MM.1S (cell line): ENCODE results near the gene FRMD1.

Experiments used
- DNase-seq: peaks from one replicate; pipeline ENCODE4 v3.0.0-alpha.2; 2015
- H2AFZ ChIP-seq: fragments of 300-600 bp; sonication (generic); 2 replicates; pipeline ENCODE4 v1.6.0; 2016; ENCODE audit warnings: antibody characterized with exemption, low read length
- H3F3A ChIP-seq: fragments of 300-600 bp; sonication (generic); 2 replicates; pipeline ENCODE4 v1.6.1; 2016; ENCODE audit warnings: mild to moderate bottlenecking, antibody characterized with exemption, low read length, moderate library complexity, mixed read lengths; ENCODE audit not compliant: insufficient read depth
- H3K27ac ChIP-seq: fragments of 300-600 bp; sonication (generic); 2 replicates; pipeline ENCODE4 v1.5.1; 2016; ENCODE audit warnings: mild to moderate bottlenecking, low read length
- H3K27me3 ChIP-seq: fragments of 300-600 bp; sonication (generic); replicated peaks from 2 replicates; pipeline ENCODE4 v1.6.0; 2016; ENCODE audit warnings: low read length; ENCODE audit not compliant: insufficient read depth
- H3K36me3 ChIP-seq: fragments of 300-600 bp; sonication (generic); replicated peaks from 2 replicates; pipeline ENCODE4 v1.6.1; 2016; ENCODE audit warnings: mild to moderate bottlenecking, low read length, mixed read lengths; ENCODE audit not compliant: insufficient read depth
- H3K4me1 ChIP-seq: fragments of 300-600 bp; sonication (generic); 2 replicates; pipeline ENCODE4 v1.6.1; 2016; ENCODE audit warnings: low read length, mixed read lengths
- H3K4me2 ChIP-seq: fragments of 300-600 bp; sonication (generic); 2 replicates; pipeline ENCODE4 v1.6.0; 2016; ENCODE audit warnings: low read depth, low read length
- H3K4me3 ChIP-seq: fragments of 300-600 bp; sonication (generic); 2 replicates; pipeline ENCODE4 v1.5.1; 2016; ENCODE audit warnings: low read length, mixed read lengths
- H3K79me2 ChIP-seq: fragments of 300-600 bp; sonication (generic); 2 replicates; pipeline ENCODE4 v1.6.1; 2016; ENCODE audit warnings: mixed run types, low read length, mixed read lengths
- H3K9ac ChIP-seq: fragments of 300-600 bp; sonication (generic); 2 replicates; pipeline ENCODE4 v1.6.1; 2016; ENCODE audit warnings: low read length, mixed read lengths
- H3K9me2 ChIP-seq: fragments of 300-600 bp; sonication (generic); replicated peaks from 2 replicates; pipeline ENCODE4 v1.6.1; 2016; ENCODE audit warnings: mild to moderate bottlenecking, low read length, mixed read lengths; ENCODE audit not compliant: insufficient read depth
- H3K9me3 ChIP-seq: fragments of 300-600 bp; sonication (generic); replicated peaks from 2 replicates; pipeline ENCODE4 v1.6.1; 2016; ENCODE audit warnings: mild to moderate bottlenecking, low read length, mixed read lengths; ENCODE audit not compliant: insufficient read depth
- H4K20me1 ChIP-seq: fragments of 300-600 bp; sonication (generic); 2 replicates; pipeline ENCODE4 v1.6.1; 2016; ENCODE audit warnings: mild to moderate bottlenecking, low read length, moderate library complexity, mixed read lengths; ENCODE audit not compliant: insufficient read depth
- CTCF ChIP-seq: fragments of 300-600 bp; sonication (generic); IDR thresholded peaks from 2 replicates; pipeline ENCODE4 v1.5.1; 2016; ENCODE audit warnings: antibody characterized with exemption, low read length, mixed read lengths
- EZH2 ChIP-seq: fragments of 300-600 bp; sonication (generic); optimal IDR thresholded peaks from 2 replicates; pipeline ENCODE3; 2017; ENCODE audit warnings: low read depth, mild to moderate bottlenecking, antibody characterized with exemption, low read length, mixed read lengths
- EZH2phosphoT487 ChIP-seq: fragments of 300-600 bp; sonication (generic); IDR thresholded peaks from 2 replicates; pipeline ENCODE4 v1.6.1; 2018; ENCODE audit warnings: antibody characterized with exemption, low read length

FRMD1 gene

GRCh38 chr6:168109171-168109570 is 30.2 kb upstream of the FRMD1 start:
- DNase-seq, result no peak
- H2AFZ ChIP-seq, result no peak overlapping the region

GRCh38 chr6:168107191-168107983 is 28.4 kb upstream of the FRMD1 start:
- DNase-seq, result no peak
- no peaks in the 10 kb centered on the region for H3K4me1 ChIP-seq
- H3K4me2 ChIP-seq, result no peak overlapping the region
- no peaks in the 10 kb centered on the region for H3K79me2 ChIP-seq
- H3K27ac ChIP-seq, result no peak overlapping the region
- H3K9me3 ChIP-seq, result no peaks in the 10 kb centered on the region
- H4K20me1 ChIP-seq, result no peaks in the 10 kb centered on the region
- no peaks in the 10 kb centered on the region for H3K9me2 ChIP-seq
- H3K36me3 ChIP-seq, result no peaks in the 10 kb centered on the region
- TF ChIP-seq EZH2 (no peak), CTCF (no peak), EZH2phosphoT487 (no peak)
- no peak overlapping the region for H3K9ac ChIP-seq
- H3K4me3 ChIP-seq, result no peak overlapping the region
- H3K27me3 ChIP-seq, result 0 out of 2 replicates have a peak, but pooled peaks cover under 1% of the 10 kb centered on the region
- no peak overlapping the region for H2AFZ ChIP-seq
- no peaks in the 10 kb centered on the region for H3F3A ChIP-seq

More at GRCh38 chr6:168109171-168109570, 30.2 kb upstream of the FRMD1 start:
- Histone ChIP-seq H3F3A (no peaks in the 10 kb centered on the region), H3K27ac (no peak overlapping the region), H3K4me3 (no peak overlapping the region), H3K9ac (no peak overlapping the region), H3K4me1 (no peaks in the 10 kb centered on the region), H4K20me1 (no peaks in the 10 kb centered on the region), H3K79me2 (no peaks in the 10 kb centered on the region), H3K9me3 (no peaks in the 10 kb centered on the region), H3K27me3 (no peaks in the 10 kb centered on the region), H3K9me2 (no peaks in the 10 kb centered on the region), H3K36me3 (no peaks in the 10 kb centered on the region), H3K4me2 (no peak overlapping the region)
- no peak for TF ChIP-seq EZH2phosphoT487
- no peak for TF ChIP-seq EZH2
- no peak for TF ChIP-seq CTCF

GRCh38 chr6:168106633-168107005 is 27.6 kb upstream of the FRMD1 start:
- Histone ChIP-seq H3K9ac (no peak overlapping the region), H2AFZ (no peak overlapping the region), H3K9me2 (no peaks in the 10 kb centered on the region), H3K27ac (no peak overlapping the region), H3K9me3 (no peaks in the 10 kb centered on the region), H3K27me3 (0 out of 2 replicates have a peak, but pooled peaks cover 3% of the 10 kb centered on the region), H3K4me2 (no peak overlapping the region), H3K4me1 (no peaks in the 10 kb centered on the region), H4K20me1 (no peaks in the 10 kb centered on the region), H3K79me2 (no peaks in the 10 kb centered on the region), H3K36me3 (no peaks in the 10 kb centered on the region), H3K4me3 (no peak overlapping the region), H3F3A (no peaks in the 10 kb centered on the region)
- DNase-seq, result no peak
- TF ChIP-seq CTCF, result no peak
- TF ChIP-seq EZH2phosphoT487, result no peak
- no peak for TF ChIP-seq EZH2
